ENCODE measurements around the gene C1QTNF9. TPM values are rescaled to one million over a fixed set of nuclear protein-coding genes. Genes with fewer than 3 reads are reported as not detected.

Gene C1QTNF9
- total RNA-seq, 1 donor from 2014 or later: not detected

GRCh38 chr13:24267801-24268200 lies 41.6 kb upstream of the C1QTNF9 start:
- DNase-seq (ENCODE audit: low spot score, unreplicated experiment): no peak
- no peaks in the 10 kb centered on the region for H3K27me3 Mint-ChIP-seq
- H3K4me1 Mint-ChIP-seq (ENCODE audit: low read depth): peaks cover 30% of the 10 kb centered on the region
- H3K36me3 Mint-ChIP-seq (ENCODE audit: insufficient read depth): no peaks in the 10 kb centered on the region
- H3K27ac Mint-ChIP-seq: peak overlapping the region; percentile 34
- no peak overlapping the region for H3K4me3 Mint-ChIP-seq (ENCODE audit: low read depth)
- no peak for TF ChIP-seq CTCF (IDR thresholded peaks at IDR 0.05; ENCODE audit: unreplicated experiment)
- no peaks in the 10 kb centered on the region for H3K9me3 Mint-ChIP-seq (ENCODE audit: low read depth)

GRCh38 chr13:24269821-24270220 lies 39.6 kb upstream of the C1QTNF9 start:
- H3K4me3 Mint-ChIP-seq (ENCODE audit: low read depth): no peak overlapping the region
- no peaks in the 10 kb centered on the region for H3K9me3 Mint-ChIP-seq (ENCODE audit: low read depth)
- no peaks in the 10 kb centered on the region for H3K27me3 Mint-ChIP-seq
- TF ChIP-seq CTCF (IDR thresholded peaks at IDR 0.05; ENCODE audit: unreplicated experiment): no peak
- no peaks in the 10 kb centered on the region for H3K36me3 Mint-ChIP-seq (ENCODE audit: insufficient read depth)
- no peak for DNase-seq (ENCODE audit: low spot score, unreplicated experiment)
- H3K27ac Mint-ChIP-seq: no peak overlapping the region
- H3K4me1 Mint-ChIP-seq (ENCODE audit: low read depth): peaks cover 11% of the 10 kb centered on the region

- DNase-seq (ENCODE audit: low spot score, unreplicated experiment): no peak
These were observed 38.7 kb upstream of the C1QTNF9 start for GRCh38 chr13:24270639-24271141.

GRCh38 chr13:24271231-24271600 lies 38.2 kb upstream of the C1QTNF9 start:
- H3K4me3 Mint-ChIP-seq (ENCODE audit: low read depth): no peak overlapping the region
- H3K27ac Mint-ChIP-seq: no peak overlapping the region

More at GRCh38 chr13:24270639-24271141, 38.7 kb upstream of the C1QTNF9 start:
- H3K4me1 Mint-ChIP-seq (ENCODE audit: low read depth): peaks cover 11% of the 10 kb centered on the region
- TF ChIP-seq CTCF (IDR thresholded peaks at IDR 0.05; ENCODE audit: unreplicated experiment): no peak
- H3K27me3 Mint-ChIP-seq: no peaks in the 10 kb centered on the region
- H3K4me3 Mint-ChIP-seq (ENCODE audit: low read depth): no peak overlapping the region
- peak overlapping the region; percentile 25 for H3K27ac Mint-ChIP-seq
- no peaks in the 10 kb centered on the region for H3K9me3 Mint-ChIP-seq (ENCODE audit: low read depth)
- H3K36me3 Mint-ChIP-seq (ENCODE audit: insufficient read depth): no peaks in the 10 kb centered on the region

GRCh38 chr13:24271601-24272451 lies 37.6 kb upstream of the C1QTNF9 start:
- H3K36me3 Mint-ChIP-seq (ENCODE audit: insufficient read depth): no peaks in the 10 kb centered on the region
- H3K4me3 Mint-ChIP-seq (ENCODE audit: low read depth): no peak overlapping the region
- no peaks in the 10 kb centered on the region for H3K9me3 Mint-ChIP-seq (ENCODE audit: low read depth)
- H3K27me3 Mint-ChIP-seq: no peaks in the 10 kb centered on the region
- no peak for DNase-seq (ENCODE audit: low spot score, unreplicated experiment)
- TF ChIP-seq CTCF (IDR thresholded peaks at IDR 0.05; ENCODE audit: unreplicated experiment): no peak
- H3K27ac Mint-ChIP-seq: no peak overlapping the region
- H3K4me1 Mint-ChIP-seq (ENCODE audit: low read depth): peaks cover 11% of the 10 kb centered on the region

More at GRCh38 chr13:24271231-24271600, 38.2 kb upstream of the C1QTNF9 start:
- Mint-ChIP-seq H3K27me3 (no peaks in the 10 kb centered on the region), H3K4me1 (ENCODE audit: low read depth) (peaks cover 11% of the 10 kb centered on the region), H3K9me3 (ENCODE audit: low read depth) (no peaks in the 10 kb centered on the region), H3K36me3 (ENCODE audit: insufficient read depth) (no peaks in the 10 kb centered on the region)
- no peak for DNase-seq (ENCODE audit: low spot score, unreplicated experiment)
- no peak for TF ChIP-seq CTCF (IDR thresholded peaks at IDR 0.05; ENCODE audit: unreplicated experiment)
